Stimulated activated naive CD4-positive, alpha-beta T cell treated with Interleukin-2 at 50 U/mL for 16 hours (primary cell): ENCODE data around the gene RAB31.

Experiments used
- DNase-seq: peaks from one replicate; lab custom pipeline; 2025; lab: John Stamatoyannopoulos, UW

RAB31 gene

GRCh38 chr18:9866627-9867026 lies 158.5 kb downstream of the RAB31 start:
- no peak for DNase-seq

DNA sequence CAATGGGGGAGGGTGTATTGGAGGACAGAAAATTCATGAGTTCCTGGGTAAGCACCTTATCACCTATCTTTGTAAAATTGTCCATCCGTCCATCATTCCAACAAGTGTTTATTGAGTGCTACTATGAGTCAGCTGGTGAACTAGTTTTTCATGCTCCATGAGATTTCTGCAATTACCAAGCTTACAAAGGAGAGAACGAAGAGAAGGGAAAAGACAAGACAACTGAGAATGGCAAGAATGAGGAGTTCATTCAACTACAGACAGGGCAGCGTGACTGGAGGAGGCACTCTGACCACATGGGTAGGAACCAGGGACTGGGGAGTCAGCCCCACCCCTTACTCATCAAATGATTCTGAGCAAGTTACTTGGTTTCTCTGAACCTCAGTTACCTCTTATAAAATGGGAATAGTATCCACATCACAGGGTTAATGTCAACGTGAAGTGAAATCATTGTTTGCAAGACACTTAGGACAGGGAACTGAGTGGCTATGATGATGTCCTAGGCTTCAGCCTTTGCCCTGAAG lies 159.0 kb downstream of the RAB31 start:
- no peak for DNase-seq

GRCh38 chr18:9868857-9869714 lies 161.0 kb downstream of the RAB31 start:
- no peak for DNase-seq

DNA sequence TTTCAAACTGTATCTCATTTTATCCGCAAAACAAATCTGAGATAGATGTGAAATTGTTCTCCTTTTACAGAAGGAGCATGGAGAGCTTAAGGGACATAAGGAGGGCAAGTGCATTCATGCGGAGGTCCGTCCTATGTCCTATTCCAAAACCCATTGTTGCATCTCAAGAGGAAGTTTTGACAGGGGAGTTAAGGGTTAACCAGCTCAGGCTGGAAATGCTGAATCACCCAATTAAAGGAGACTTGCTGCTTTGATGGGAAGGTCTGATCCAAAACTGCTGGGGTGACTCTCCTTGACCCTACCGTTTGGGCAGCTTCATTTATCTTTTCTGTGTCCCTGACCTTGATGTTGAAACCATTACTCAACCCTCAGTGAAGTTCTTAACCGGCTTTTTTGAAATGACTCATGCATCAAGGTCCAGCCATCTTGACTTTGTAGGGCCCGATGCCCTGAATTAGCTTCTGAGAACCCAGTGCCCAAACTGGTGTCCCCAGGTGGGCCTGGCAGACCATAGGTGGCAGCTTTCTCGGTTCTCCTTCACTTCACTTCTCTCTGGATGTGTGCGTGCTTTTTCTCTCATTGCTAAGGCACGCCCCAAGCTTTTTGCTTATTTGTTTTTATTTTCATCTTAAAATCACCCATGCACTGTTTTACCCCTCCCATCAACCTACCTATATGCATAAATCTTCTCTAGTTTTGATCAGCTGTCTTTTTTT lies 161.8 kb downstream of the RAB31 start:
- DNase-seq = no peak

DNA sequence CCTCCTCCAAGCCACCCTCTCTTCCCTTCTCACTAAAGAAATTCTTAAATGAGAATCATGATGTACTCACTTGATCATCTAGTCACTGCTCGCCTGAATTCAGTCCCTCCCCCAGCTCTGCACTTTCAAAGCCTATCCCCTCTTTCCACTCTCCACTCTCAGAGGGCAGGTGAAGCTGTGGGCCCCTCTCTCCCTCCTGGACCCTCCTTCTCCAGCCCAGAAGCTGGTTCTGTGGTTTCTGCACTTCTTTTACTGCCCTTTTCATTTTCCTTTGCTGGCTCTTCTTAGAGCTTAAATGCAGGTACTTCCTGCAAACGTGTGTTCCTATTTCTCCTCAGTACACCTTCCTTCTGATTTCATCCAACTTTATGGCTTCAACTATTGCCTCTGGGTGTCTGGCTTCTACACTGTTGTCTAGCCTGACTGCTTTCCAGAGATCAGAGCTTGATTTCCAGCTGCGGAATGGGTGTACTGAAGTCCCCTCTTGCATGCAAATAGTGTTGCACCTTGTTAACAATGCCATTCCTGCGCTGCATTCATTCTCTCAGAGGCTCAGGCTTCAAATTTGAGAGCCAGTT lies 162.4 kb downstream of the RAB31 start:
- DNase-seq = no peak

DNA sequence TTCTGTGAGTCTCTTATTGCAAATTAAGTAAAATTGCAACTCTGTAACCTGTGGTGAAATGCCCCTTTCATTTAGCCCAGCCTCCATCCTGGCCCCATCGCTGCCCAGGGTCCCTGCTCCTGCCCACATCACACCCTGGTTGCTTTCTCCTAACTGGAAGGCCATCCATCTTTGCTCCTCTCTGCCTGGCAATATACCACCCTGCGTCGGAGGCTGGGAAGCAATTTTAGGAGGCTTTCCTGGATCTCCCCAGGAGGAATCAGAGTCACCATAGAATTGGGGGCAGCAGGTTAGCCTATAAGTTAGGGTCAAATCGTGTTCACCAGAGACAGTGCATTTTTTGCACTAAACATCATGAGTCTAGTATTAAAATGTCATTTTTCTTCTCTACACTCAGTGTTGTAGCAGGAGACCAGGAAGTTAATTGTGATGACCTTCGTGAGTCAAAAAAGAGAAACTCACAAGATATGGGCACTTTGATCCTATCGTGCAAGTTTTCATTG lies 163.2 kb downstream of the RAB31 start:
- no peak for DNase-seq

DNA sequence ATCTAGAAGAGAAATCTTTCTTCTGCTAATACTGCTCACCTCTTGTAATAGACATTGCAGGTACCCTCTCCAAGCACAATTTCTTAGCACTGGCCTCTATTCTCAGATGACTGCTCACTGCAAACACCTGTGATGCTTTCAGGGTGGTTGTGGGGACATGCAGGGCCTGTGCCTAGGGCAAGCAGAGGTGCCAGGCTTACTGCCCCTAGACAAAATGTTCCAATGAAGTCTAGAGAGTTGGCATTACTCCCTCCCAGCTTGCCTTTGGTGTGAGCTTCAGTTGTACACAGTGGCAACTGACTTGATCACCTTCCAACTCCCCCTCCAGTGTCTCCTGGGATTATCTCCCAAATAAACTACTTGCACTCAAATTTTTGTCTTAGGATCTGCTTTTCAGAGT lies 164.7 kb downstream of the RAB31 start:
- no peak for DNase-seq

GRCh38 chr18:9874728-9875127 lies 166.6 kb downstream of the RAB31 start:
- no peak for DNase-seq

- no peak for DNase-seq
These were observed 168.2 kb downstream of the RAB31 start for GRCh38 chr18:9876212-9876866.

DNA sequence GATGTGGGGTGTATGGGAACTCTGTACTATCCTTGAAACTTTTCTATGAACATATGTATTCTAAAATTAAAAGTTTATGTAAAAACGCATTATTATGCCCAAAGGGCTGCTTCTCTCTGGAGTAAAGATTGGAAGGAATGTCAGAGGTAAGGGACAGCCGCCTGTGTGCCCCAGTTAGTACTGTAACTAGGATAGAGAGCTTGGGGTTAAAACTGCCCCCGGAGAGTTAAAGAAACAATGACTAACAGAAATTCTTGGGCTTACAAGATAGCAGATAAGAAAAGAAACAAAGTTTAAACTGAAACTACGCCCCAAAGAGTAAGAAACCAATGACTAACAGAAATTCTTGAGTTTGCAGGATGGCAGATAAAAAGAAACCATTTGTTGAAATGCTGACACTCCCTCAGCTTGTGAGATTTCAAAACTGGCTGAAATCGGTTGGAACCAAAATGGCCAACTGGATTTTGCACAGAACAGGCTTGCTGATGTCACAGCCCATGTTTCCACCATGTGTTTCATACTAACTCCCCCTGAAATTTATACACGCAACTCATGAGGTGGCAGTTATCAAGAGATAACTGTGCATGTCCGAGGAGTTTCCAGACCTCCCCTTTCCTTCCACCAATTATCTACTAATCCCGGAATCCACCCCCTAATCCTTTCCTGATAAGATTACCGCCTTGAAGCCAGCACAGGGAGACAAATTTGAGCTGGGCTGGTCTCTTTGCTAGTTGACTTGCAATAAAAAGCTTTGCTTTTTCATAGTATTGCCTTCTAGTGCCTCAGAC lies 169.0 kb downstream of the RAB31 start:
- DNase-seq = no peak

DNA sequence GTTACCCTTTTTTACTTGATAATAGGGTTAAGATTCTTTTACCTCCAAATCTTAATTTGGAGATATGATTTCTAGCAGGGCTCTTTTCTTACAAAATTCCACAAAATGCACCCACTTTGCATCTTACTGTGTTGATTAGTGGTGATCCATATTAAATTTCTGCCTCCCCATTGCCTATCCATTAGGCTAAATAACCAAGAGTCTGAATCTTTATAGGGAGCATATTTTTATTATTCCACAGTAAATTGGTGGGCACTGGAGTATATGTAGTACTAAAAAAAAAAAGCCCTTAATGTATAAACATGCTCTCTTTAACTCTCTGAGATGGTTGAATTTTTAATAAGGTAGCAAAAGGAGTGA lies 169.5 kb downstream of the RAB31 start:
- DNase-seq = no peak

DNA sequence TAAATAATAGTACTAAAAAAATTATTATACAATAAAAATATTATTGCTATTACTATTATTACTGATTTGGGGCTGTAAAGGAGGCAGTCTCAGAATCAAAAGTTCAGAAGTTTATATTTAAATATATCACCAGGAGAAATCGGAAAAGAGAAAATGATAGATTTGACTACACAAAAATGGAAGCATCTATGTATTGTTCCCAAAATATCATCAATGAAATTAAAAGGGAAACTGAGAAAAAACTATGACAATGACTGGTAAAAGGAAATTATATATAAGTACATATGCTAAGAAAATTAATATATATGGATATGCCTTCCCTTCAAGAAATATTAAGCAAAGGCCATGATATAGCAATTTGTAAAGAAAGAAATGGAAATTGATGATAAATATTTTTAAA lies 170.0 kb downstream of the RAB31 start:
- no peak for DNase-seq

DNA sequence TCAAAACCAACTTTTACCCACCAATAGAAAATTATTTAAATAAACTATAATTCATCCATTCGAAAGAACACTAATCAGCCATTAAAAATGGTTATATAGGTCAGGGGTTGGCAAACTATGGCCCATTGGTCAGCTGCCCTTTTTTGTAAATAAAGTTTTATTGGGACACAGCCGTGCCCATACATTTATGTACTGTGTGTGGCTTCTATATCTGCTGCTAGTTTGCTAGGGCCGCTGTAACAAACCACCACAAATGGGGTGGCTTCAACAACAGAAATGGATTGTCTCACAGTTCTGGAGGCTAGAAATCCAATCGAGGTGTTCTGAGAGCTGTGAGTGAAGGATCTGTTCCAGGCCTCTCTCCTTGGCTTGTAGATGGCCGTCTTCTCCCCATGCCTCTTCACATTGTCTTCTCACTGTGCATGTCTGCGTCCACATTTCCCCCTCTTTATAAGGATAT lies 170.7 kb downstream of the RAB31 start:
- DNase-seq = no peak

DNA sequence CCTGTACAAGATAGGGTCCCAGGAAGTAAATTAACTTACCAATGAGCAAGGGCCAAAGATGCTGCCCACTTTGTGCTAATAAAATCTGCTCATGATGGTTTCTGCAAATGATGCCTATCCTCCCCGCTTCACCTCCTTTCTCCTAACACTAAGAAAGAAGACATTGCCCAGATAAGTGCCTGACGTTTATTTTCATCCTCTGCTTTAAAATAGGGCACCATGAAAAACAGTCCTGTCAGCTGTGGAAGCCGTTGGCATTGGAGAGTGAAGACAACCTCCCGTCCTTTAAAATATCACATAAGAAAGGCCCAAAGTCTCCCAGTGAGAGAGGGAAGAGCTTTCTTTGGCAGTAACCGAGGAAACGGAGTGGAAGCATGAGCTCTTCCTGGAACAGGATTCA lies 176.0 kb downstream of the RAB31 start:
- DNase-seq = no peak

DNA sequence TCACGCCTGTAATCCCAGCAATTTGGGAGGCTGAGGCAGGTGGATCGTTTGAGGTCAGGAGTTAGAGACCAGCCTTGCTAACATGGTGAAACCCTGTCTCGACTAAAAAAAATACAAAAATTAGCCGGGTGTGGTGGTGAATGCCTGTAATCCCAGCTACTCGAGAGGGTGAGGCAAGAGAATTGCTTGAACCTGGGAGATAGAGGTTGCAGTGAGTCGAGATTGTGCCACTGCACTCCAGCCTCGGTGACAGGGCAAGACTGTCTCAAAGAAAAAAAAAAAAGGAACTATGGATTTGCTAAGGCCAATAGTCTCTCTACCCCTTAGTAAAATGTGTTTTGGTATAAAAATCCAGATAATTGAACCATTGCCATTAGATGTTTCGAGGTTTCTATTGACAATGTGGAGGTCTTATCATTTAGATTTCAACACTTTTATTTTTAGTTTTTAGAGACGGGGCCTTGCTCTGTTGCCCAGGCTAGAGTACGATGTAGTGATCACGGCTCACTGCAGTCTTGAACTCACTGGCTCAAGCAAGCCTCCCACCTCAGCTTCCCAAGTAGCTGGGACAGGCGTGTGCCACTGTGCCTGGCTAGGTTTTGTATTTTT lies 176.5 kb downstream of the RAB31 start:
- DNase-seq = no peak

DNA sequence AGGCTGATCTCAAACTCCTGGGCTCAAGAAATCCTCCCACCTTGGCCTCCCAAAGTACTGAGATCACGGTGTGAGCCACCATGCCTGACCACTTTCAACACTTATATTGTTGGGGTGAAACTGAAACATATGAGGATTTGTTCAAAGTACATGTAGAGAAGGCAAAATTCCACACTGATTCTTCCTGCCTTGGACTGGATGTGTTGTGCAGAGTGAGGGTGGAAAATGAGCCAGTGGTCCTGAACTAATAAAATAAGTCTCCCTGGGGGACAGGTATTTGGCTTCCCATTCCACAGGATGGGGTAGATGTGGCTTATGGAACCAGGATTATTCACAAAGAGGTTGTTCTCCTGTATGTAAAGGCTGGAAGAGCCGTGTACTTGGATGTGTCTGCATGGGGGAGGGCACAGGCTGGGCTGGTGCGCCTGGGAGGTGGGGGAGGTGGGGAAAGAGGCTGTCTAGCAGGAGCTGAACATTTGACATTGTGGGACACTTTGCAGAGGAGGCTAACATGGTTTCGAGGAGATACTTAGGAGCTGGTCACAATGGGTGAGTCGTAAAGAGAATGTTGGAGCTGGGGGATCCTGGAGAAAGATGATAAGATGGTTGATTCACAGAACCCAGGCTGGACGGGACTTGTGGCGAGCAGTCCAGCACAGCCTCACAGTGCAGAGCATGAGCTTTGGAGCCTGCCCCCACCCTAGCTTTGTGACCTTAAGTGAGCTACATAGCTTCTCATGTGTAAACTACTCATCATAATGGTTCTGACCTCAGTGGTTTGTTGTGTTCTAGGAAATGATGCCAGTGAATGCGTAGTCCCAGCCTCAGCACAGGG lies 177.3 kb downstream of the RAB31 start, which contains the start of gene TXNDC2:
TXNDC2 (plus strand) TSS at position 804 of the 835 bp plus-strand sequence. CDS start 708 bp downstream, outside the sequence.
- DNase-seq = no peak

GRCh38 chr18:9886005-9886348 lies 177.9 kb downstream of the RAB31 start:
- DNase-seq = no peak

DNA sequence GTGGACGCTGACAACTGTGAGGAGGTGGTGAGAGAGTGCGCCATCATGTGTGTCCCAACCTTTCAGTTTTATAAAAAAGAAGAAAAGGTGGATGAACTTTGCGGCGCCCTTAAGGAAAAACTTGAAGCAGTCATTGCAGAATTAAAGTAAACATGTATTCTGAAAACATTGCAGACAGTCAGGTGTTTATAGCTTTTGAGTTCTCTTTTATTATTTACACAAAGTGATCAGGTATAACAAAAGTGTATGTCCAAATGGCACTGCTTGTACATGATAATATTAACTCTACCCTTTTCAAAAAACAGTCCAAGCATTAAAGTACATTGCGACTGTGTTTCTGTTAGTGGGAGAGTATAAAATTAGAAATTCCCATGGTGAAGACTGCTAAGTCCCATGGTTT lies 179.9 kb downstream of the RAB31 start:
- no peak for DNase-seq

- DNase-seq = no peak
These were observed 182.1 kb downstream of the RAB31 start for GRCh38 chr18:9890196-9890595.

GRCh38 chr18:9890957-9891356 lies 182.9 kb downstream of the RAB31 start:
- no peak for DNase-seq
